K562 (cell line): ENCODE data around the gene EIF1.

ENCODE experiments used
- CREB1 ChIP-seq, 2 experiments: sonication (generic) in 1 of 2; formaldehyde crosslinking in 1 of 2; IDR thresholded peaks; 2 replicates each; pipeline versions ENCODE4 v1.6.1 to v1.8.0; 2012 to 2022; ENCODE audit warnings: inconsistent platforms in 1 of 2, mild to moderate bottlenecking in 1 of 2, missing genetic modification reagents in 1 of 2, moderate library complexity in 1 of 2
- CREM ChIP-seq: IDR thresholded peaks from 2 replicates; pipeline ENCODE4 v1.6.1; 2014; ENCODE audit warnings: antibody characterized with exemption, low read depth
- FOXA3 ChIP-seq, 2 experiments: fragments of 450-650 bp in 1 of 2; sonication (generic) in 1 of 2; formaldehyde crosslinking; IDR thresholded peaks in 1 of 2; conservative IDR thresholded peaks in 1 of 2; 2 replicates each; pipeline versions ENCODE4 v1.4.0 to v1.8.0; 2020 to 2022; ENCODE audit warnings: mild to moderate bottlenecking in 2 of 2, missing genetic modification reagents in 1 of 2
- HDAC6 ChIP-seq: IDR thresholded peaks from 2 replicates; pipeline ENCODE4 v1.6.1; 2012; ENCODE audit warnings: low read depth, mild to moderate bottlenecking, control low read depth, inconsistent platforms, low read length, moderate library complexity
- MAFK ChIP-seq: IDR thresholded peaks from 2 replicates; pipeline ENCODE4 v1.6.1; 2011; ENCODE audit warnings: low read length, improper control_type of control experiment
- RB1 ChIP-seq: fragments of 450-650 bp; IDR thresholded peaks from 2 replicates; pipeline ENCODE4 v1.6.1; 2017; ENCODE audit warnings: low read depth, mild to moderate bottlenecking
- RNF2 ChIP-seq: sonication (generic); IDR thresholded peaks from 2 replicates; pipeline ENCODE4 v1.6.1; 2016
- SETDB1 ChIP-seq: IDR thresholded peaks from one replicate; pipeline ENCODE4 v1.6.1; 2012; ENCODE audit warnings: low read length, control low read depth, inconsistent platforms
- SRSF9 ChIP-seq: fragments of 200-400 bp; formaldehyde crosslinking; IDR thresholded peaks from 2 replicates; pipeline ENCODE4 v1.6.1; 2017; ENCODE audit warnings: low read depth, low read length, borderline replicate concordance
- ZNF133 ChIP-seq: fragments of 250-450 bp; sonication (Bioruptor Pico); IDR thresholded peaks from 2 replicates; pipeline ENCODE4 v1.4.0; 2020; ENCODE audit warnings: mild to moderate bottlenecking
- ZNF165 ChIP-seq: fragments of 250-450 bp; sonication (Bioruptor Pico); IDR thresholded peaks from 2 replicates; pipeline ENCODE4 v1.4.0; 2020; ENCODE audit warnings: borderline replicate concordance

- no peak for TF ChIP-seq SRSF9
- no peak for TF ChIP-seq CREB1 (IDR thresholded peaks at IDR 0.05)
- no peak for TF ChIP-seq CREB1 (CRISPR knock-in tag; IDR thresholded peaks at IDR 0.05)
- TF ChIP-seq HDAC6: no peak
- TF ChIP-seq RB1: no peak
- TF ChIP-seq ZNF165 (CRISPR knock-in tag): no peak
- TF ChIP-seq CREM: no peak
- no peak for TF ChIP-seq RNF2
- TF ChIP-seq ZNF133 (CRISPR knock-in tag): no peak
- no peak for TF ChIP-seq FOXA3 (CRISPR knock-in tag; conservative IDR thresholded peaks at IDR 0.05 in 1 of 2, IDR thresholded peaks at IDR 0.05 in 1 of 2)
- no peak for TF ChIP-seq MAFK
- no peak for TF ChIP-seq SETDB1
These were observed 47.1 kb downstream of the EIF1 start for GRCh38 chr17:41735744-41736143.
